NCI-H2107 treated with DMSO at 0.1 percent for 48 hours (cell line): ENCODE results near the gene MYRIP.
"Not testable (repeated sequence)": the region's sequence is repeated elsewhere in the genome, so short reads cannot be mapped to it uniquely, and the experiment has no call there.

Experiments
- DNase-seq: peaks from one replicate; lab custom pipeline; 2025; ENCODE audit not compliant: unreplicated experiment; lab: John Stamatoyannopoulos, UW

Gene MYRIP

GRCh38 chr3:39809181-39809994 lies at the start of gene MYRIP:
Gene MYRIP, plus strand, starts transcription at chr3:39809609. Its CDS starts 91,208 bp downstream, at chr3:39900817.
- DNase-seq: no peak

DNA sequence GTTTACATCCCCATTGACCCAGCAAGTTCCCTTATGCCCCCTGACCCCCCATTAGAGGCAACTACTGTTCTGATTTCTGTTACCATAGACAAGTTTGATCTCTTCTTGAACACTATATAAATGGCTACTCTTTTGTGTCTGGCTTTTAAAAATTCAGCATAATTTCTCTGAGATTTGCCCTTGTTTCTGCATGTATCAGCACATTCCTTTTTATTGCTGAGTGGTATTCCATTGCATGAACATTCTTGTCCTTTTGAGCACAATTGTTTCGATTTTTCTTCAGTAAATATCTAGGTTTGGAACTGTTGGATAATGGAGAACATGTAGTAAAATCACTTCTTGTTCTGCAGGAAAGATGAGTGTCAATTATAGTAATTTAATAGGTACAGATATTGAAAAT lies 49.1 kb upstream of the MYRIP start:
- no peak for DNase-seq

- no peak for DNase-seq
Measured at GRCh38 chr3:39762537-39763070, 46.8 kb upstream of the MYRIP start.

- DNase-seq: no peak
Measured at GRCh38 chr3:39763390-39763789, 46.0 kb upstream of the MYRIP start.

GRCh38 chr3:39765575-39765974 lies 43.8 kb upstream of the MYRIP start:
- DNase-seq: no peak

GRCh38 chr3:39766433-39766832 lies 43.0 kb upstream of the MYRIP start:
- no peak for DNase-seq

GRCh38 chr3:39766909-39767308 lies 42.5 kb upstream of the MYRIP start:
- DNase-seq: not testable (repeated sequence)

DNA sequence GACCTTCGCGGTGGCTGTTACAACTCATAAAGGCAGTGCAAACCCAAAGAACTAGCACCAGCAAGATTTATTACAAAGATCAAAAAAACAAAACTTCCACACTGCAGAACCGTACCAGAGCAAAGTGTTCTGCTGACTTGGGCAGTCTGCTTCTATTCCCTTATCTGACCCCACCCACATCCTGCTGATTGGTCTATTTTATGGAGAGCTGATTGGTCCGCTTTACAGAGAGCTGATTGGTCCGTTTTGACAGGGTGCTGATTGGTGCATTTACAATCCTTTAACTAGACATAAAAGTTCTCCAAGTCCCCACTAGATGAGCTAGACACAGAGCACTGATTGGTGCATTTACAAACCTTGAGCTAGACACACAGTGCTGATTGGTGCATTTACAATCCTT lies 31.2 kb upstream of the MYRIP start:
- not testable (repeated sequence) for DNase-seq

DNA sequence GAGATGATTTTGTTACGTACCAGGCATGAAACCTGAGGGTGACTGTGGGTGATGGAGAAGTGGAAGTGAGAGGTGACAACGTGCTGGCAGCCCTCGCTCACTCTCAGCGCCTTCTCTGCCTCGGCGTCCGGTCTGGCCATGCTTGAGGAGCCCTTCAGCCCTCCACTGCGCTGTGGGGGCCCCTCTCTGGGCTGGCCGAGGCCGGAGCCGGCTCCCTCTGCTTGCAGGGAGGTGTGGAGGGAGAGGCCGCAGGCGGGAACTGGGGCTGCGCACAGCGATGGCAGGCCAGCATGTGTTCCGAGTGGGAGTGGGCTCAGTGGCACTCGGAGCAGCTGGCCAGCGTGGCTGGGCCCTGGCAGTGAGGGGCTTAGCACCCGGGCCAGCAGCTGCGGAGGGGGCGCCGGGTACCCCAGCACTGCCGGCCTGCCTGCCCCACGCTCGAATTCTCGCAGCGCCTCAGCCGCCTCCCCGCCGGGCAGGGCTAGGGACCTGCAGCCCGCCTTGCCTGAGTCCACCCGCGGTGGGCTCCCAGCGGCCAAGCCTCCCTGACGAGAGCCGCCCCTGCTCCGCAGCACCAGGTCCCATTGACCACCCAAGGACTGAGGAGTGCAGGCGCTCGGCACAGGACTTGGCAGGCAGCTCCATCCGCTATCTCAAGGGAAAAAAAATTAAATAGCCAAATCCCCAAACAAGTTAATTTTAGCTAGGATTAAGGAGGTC lies 29.7 kb upstream of the MYRIP start:
- no peak for DNase-seq

DNA sequence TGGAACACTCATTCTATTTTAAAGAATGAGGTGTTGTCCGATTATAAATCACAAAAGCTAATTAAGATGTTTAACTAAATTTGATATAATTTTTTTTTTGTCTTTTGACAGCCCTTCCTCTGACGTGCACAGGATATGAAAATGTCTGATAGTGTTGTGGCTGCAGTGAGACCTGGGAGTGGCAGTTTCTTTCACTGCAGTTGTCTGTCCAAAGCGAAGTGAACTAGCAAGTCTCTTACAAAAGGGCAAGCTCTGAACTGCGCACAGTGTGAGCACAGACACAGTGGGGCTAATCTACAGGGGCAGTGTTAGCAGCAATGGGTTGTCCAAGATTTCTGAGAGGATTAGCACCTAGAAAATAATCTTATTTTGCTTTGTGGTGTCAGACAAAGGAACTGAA lies 29.1 kb upstream of the MYRIP start:
- DNase-seq: no peak

GRCh38 chr3:39781025-39781424 lies 28.4 kb upstream of the MYRIP start:
- DNase-seq: no peak

DNA sequence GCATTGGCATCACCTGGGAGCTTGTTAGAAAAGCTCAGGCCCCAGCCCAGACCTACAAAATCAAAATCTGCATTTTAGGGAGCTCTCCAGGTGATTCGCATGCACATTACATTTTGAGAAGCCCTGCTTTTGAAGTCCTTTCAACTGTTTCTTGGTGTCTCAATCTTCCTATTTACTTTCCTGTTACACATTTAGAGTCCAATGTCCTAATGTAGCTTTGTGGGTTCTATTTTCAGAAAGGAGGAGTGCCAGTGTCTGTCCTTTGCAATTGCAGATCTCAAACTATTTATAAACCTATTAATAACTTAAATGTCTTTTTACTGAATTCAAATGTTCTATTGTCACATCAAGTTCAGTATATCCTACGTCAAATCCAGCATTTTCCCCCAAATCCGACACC lies 27.8 kb upstream of the MYRIP start:
- no peak for DNase-seq

- no peak for DNase-seq
Measured at GRCh38 chr3:39783680-39784079, 25.7 kb upstream of the MYRIP start.

GRCh38 chr3:39784922-39785321 lies 24.5 kb upstream of the MYRIP start:
- no peak for DNase-seq

GRCh38 chr3:39788128-39788883 lies 21.1 kb upstream of the MYRIP start:
- DNase-seq: no peak

GRCh38 chr3:39791603-39792002 lies 17.8 kb upstream of the MYRIP start:
- DNase-seq: no peak

DNA sequence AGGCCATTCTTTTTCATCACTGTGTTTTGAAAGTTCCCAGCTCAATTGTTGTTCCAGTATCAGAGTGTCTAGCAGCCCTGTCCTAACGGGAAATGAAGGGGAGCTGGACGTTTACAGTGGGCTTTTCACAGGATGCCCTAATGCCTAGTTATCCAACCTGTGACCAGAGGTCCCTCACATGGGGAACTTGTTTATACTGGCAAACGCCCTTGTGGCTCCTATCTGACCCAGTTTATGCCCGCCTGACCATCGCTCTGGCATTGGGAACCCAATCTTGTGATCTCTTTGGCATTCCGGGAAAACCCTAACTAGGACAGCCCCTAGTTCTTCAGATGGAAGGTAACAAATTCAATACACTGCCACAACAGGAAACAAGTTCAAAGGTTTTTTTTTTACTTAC lies 14.5 kb upstream of the MYRIP start:
- DNase-seq: no peak

DNA sequence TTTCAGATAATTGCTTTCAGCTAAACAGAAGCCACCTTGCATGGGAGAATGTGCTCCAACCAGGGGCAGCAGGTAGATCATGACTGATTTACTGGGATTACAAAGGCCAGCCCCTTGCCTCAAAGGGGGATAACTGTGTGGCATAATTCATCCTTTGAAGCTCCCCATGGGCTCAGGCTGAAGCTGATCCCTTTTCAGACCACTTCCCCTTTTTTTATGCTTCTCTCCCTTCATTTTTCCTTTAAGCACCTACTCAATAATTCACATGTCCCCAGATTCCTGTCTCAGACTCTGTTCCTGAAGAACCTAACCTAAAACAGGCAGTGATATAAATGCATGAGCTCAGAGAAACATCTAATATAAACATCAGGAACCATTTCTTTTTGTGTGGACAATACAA lies 8.2 kb upstream of the MYRIP start:
- DNase-seq: no peak

DNA sequence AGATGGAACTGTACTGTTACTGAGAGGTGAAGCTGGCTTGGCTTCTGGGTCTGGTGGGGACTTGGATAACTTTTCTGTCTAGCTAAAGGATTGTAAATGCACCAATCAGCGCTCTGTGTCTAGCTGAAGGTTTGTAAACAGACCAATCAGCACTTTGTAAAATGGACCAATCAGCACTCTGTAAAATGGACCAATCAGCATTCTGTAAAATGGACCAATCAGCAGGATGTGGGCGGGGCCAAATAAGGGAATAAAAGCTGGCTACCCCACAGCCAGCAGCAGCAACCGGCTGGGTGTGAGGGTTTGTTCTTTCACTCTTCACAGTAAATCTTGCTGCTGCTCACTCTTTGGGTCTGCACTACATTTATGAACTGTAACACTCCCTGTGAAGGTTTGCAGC lies 6.9 kb upstream of the MYRIP start:
- not testable (repeated sequence) for DNase-seq

GRCh38 chr3:39803956-39804355 lies 5.5 kb upstream of the MYRIP start:
- DNase-seq: no peak

DNA sequence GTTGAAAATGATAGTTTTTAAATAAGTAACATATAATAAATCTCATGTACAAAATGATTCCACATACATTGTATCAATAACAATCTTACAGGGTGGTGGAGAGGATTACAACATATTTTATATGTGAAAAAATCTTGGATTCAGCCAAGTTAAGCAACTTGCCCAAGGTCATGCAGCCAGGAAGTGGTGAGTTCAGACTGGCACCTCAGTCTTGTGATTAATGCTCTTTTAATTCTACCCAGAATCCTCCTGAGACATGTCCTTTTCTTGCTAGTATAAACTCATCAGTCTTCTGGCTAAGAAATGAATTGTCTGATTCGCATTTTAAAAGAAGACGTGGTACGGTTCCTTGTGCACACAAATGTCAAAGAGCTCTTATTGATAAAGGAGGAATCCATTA lies 4.5 kb upstream of the MYRIP start:
- no peak for DNase-seq
